ENCODE results near the gene ATOSB. TPM values are rescaled to one million over a fixed set of nuclear protein-coding genes. Genes with fewer than 3 reads are reported as not detected.
A peak's percentile ranks its signal among the peaks of the same experiment; 100 is the strongest.

Gene ATOSB
- total and polyA plus RNA-seq, 9 of the 15 experiments (the other 6 are each of a cell fraction or from before 2014, with no cell fraction given): 0.45 to 8.0 (median 4.2) TPM

DNA sequence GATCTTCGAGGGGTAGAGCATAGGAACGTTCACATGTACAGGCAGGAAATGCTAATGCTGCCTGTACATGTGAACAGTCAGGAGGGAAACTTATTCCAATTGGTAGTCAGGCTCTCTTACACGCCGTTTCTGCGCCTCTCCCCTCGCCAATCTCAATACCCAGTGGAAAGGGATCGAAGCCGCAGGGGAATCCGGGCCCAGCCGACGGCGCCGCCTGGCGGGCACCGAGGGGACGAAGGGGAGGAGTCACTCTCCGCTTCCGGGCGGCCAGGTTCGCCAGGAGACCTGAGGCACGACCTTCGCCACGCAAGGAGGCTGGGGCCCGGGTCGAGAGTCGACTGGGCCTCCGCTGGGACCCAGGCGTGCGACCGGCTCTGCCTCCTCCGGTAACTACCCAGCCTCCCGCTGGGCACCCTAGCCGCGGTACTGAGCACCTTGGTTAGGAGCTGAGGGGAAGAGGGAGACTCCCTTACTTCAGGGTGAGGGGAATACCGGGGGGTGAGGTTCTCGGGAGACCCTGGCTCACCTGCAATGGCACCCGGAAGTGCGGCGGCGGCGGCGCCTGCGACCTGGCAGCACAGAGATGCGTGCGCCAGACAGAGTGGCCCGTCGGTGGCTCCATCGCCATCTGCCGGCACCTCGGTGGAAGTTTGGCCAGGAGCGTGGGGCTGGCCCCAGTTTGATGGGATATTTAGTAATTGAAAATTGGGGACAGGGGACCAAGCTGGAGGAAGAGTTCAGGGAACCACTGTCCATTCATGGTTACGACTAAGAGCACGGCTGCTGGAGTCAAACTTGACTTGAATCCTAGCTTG, 19.4 kb downstream of the ATOSB start, which contains the start of gene PIGO (continued):
- TF ChIP-seq, protein P1, sequence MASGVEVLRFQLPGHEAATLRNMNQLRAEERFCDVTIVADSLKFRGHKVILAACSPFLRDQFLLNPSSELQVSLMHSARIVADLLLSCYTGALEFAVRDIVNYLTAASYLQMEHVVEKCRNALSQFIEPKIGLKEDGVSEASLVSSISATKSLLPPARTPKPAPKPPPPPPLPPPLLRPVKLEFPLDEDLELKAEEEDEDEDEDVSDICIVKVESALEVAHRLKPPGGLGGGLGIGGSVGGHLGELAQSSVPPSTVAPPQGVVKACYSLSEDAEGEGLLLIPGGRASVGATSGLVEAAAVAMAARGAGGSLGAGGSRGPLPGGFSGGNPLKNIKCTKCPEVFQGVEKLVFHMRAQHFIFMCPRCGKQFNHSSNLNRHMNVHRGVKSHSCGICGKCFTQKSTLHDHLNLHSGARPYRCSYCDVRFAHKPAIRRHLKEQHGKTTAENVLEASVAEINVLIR (CRISPR knock-in tag; IDR thresholded peaks at IDR 0.05): no peak
- TF ChIP-seq CBFB (CRISPR knock-in tag; IDR thresholded peaks at IDR 0.05) (no peak), ZNF175 (CRISPR knock-in tag; IDR thresholded peaks at IDR 0.05; ENCODE audit: low read depth) (no peak), MYNN (IDR thresholded peaks at IDR 0.05) (no peak), MYNN (CRISPR knock-in tag; IDR thresholded peaks at IDR 0.05) (no peak), E2F1 (CRISPR knock-in tag; IDR thresholded peaks at IDR 0.05) (no peak), HNRNPUL1 (IDR thresholded peaks at IDR 0.05; ENCODE audit: low read length) (no peak), KDM4B (IDR thresholded peaks at IDR 0.05; ENCODE audit: borderline replicate concordance in 2 of 2, low read depth in 1 of 2) (peak in 1 of 2 experiments; percentile 59; a peak in 1 of 4 replicates), ESRRA (IDR thresholded peaks at IDR 0.05; ENCODE audit: borderline replicate concordance, low read depth) (peak; percentile 96), MTA3 (IDR thresholded peaks at IDR 0.05; ENCODE audit: borderline replicate concordance) (peak; percentile 86; the same call in 1 of the 2 replicates)
- TF ChIP-seq, protein P2, sequence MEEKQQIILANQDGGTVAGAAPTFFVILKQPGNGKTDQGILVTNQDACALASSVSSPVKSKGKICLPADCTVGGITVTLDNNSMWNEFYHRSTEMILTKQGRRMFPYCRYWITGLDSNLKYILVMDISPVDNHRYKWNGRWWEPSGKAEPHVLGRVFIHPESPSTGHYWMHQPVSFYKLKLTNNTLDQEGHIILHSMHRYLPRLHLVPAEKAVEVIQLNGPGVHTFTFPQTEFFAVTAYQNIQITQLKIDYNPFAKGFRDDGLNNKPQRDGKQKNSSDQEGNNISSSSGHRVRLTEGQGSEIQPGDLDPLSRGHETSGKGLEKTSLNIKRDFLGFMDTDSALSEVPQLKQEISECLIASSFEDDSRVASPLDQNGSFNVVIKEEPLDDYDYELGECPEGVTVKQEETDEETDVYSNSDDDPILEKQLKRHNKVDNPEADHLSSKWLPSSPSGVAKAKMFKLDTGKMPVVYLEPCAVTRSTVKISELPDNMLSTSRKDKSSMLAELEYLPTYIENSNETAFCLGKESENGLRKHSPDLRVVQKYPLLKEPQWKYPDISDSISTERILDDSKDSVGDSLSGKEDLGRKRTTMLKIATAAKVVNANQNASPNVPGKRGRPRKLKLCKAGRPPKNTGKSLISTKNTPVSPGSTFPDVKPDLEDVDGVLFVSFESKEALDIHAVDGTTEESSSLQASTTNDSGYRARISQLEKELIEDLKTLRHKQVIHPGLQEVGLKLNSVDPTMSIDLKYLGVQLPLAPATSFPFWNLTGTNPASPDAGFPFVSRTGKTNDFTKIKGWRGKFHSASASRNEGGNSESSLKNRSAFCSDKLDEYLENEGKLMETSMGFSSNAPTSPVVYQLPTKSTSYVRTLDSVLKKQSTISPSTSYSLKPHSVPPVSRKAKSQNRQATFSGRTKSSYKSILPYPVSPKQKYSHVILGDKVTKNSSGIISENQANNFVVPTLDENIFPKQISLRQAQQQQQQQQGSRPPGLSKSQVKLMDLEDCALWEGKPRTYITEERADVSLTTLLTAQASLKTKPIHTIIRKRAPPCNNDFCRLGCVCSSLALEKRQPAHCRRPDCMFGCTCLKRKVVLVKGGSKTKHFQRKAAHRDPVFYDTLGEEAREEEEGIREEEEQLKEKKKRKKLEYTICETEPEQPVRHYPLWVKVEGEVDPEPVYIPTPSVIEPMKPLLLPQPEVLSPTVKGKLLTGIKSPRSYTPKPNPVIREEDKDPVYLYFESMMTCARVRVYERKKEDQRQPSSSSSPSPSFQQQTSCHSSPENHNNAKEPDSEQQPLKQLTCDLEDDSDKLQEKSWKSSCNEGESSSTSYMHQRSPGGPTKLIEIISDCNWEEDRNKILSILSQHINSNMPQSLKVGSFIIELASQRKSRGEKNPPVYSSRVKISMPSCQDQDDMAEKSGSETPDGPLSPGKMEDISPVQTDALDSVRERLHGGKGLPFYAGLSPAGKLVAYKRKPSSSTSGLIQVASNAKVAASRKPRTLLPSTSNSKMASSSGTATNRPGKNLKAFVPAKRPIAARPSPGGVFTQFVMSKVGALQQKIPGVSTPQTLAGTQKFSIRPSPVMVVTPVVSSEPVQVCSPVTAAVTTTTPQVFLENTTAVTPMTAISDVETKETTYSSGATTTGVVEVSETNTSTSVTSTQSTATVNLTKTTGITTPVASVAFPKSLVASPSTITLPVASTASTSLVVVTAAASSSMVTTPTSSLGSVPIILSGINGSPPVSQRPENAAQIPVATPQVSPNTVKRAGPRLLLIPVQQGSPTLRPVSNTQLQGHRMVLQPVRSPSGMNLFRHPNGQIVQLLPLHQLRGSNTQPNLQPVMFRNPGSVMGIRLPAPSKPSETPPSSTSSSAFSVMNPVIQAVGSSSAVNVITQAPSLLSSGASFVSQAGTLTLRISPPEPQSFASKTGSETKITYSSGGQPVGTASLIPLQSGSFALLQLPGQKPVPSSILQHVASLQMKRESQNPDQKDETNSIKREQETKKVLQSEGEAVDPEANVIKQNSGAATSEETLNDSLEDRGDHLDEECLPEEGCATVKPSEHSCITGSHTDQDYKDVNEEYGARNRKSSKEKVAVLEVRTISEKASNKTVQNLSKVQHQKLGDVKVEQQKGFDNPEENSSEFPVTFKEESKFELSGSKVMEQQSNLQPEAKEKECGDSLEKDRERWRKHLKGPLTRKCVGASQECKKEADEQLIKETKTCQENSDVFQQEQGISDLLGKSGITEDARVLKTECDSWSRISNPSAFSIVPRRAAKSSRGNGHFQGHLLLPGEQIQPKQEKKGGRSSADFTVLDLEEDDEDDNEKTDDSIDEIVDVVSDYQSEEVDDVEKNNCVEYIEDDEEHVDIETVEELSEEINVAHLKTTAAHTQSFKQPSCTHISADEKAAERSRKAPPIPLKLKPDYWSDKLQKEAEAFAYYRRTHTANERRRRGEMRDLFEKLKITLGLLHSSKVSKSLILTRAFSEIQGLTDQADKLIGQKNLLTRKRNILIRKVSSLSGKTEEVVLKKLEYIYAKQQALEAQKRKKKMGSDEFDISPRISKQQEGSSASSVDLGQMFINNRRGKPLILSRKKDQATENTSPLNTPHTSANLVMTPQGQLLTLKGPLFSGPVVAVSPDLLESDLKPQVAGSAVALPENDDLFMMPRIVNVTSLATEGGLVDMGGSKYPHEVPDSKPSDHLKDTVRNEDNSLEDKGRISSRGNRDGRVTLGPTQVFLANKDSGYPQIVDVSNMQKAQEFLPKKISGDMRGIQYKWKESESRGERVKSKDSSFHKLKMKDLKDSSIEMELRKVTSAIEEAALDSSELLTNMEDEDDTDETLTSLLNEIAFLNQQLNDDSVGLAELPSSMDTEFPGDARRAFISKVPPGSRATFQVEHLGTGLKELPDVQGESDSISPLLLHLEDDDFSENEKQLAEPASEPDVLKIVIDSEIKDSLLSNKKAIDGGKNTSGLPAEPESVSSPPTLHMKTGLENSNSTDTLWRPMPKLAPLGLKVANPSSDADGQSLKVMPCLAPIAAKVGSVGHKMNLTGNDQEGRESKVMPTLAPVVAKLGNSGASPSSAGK (IDR thresholded peaks at IDR 0.05): peak; percentile 49
- TF ChIP-seq, protein P3, sequence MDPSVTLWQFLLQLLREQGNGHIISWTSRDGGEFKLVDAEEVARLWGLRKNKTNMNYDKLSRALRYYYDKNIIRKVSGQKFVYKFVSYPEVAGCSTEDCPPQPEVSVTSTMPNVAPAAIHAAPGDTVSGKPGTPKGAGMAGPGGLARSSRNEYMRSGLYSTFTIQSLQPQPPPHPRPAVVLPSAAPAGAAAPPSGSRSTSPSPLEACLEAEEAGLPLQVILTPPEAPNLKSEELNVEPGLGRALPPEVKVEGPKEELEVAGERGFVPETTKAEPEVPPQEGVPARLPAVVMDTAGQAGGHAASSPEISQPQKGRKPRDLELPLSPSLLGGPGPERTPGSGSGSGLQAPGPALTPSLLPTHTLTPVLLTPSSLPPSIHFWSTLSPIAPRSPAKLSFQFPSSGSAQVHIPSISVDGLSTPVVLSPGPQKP (CRISPR knock-in tag; IDR thresholded peaks at IDR 0.05): no peak
